ENCODE data around the gene NUDT3. TPM values are rescaled to one million over a fixed set of nuclear protein-coding genes. Genes with fewer than 3 reads are reported as not detected.

NUDT3 gene
- total and polyA plus RNA-seq, 4 donors, result 3.2 to 20.2 (median 9.5) TPM

GRCh38 chr6:34414999-34415858, 22.8 kb upstream of the NUDT3 start:
- WGBS, result 31% methylated on average over 11 of the region's 11 CpGs
- H3K4me1 ChIP-seq (ENCODE audit: control insufficient read depth in 4 of 4, insufficient read depth in 4 of 4, low read length in 3 of 4), result peaks cover 5 to 30% (median 22%) of the 10 kb centered on the region in 4 donors
- no peak overlapping the region for H3K4me3 ChIP-seq (ENCODE audit: low read depth in 1 of 3, low read length in 3 of 3)
- peaks cover 0 to 28% (median 24%) of the 10 kb centered on the region in 4 donors for H3K36me3 ChIP-seq (ENCODE audit: control insufficient read depth in 4 of 4, insufficient read depth in 3 of 4, low read depth in 1 of 4, low read length in 3 of 4)
- peak; percentile 83 to 89 for TF ChIP-seq JUND (IDR thresholded peaks at IDR 0.05)
- TF ChIP-seq, protein P1, sequence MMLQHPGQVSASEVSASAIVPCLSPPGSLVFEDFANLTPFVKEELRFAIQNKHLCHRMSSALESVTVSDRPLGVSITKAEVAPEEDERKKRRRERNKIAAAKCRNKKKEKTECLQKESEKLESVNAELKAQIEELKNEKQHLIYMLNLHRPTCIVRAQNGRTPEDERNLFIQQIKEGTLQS (IDR thresholded peaks at IDR 0.05), result peak; percentile 76
- peak; percentile 89 for TF ChIP-seq MAX (IDR thresholded peaks at IDR 0.05)
- TF ChIP-seq HNF4G (IDR thresholded peaks at IDR 0.05), result peak; percentile 95
- TF ChIP-seq EGR1 (IDR thresholded peaks at IDR 0.05; ENCODE audit: low read depth in 2 of 2), result peak in 1 of 2 donors; percentile 33
- peak; percentile 97 for TF ChIP-seq RAD21 (IDR thresholded peaks at IDR 0.05)
- peak; percentile 77 for TF ChIP-seq FOXA1 (IDR thresholded peaks at IDR 0.05)
- peak; percentile 87 for TF ChIP-seq REST (IDR thresholded peaks at IDR 0.05)
- no peak for TF ChIP-seq NR2F2 (IDR thresholded peaks at IDR 0.05)
- peak in 1 of 2 donors; percentile 54 for TF ChIP-seq GABPA (IDR thresholded peaks at IDR 0.05 in 1 of 2, conservative IDR thresholded peaks at IDR 0.05 in 1 of 2)
- TF ChIP-seq FOXA2 (IDR thresholded peaks at IDR 0.05), result peak; percentile 50
- no peak for TF ChIP-seq TAF1 (conservative IDR thresholded peaks at IDR 0.05)
- peak; percentile 82 to 87 for TF ChIP-seq RXRA (IDR thresholded peaks at IDR 0.05)
- TF ChIP-seq HNF4A (conservative IDR thresholded peaks at IDR 0.05), result peak; percentile 95 to 96
- TF ChIP-seq CTCF (IDR thresholded peaks at IDR 0.05; ENCODE audit: low read depth, low read length, missing input control), result peak; percentile 85
- peak; percentile 84 for TF ChIP-seq YY1 (IDR thresholded peaks at IDR 0.05)
- peak; percentile 70 for TF ChIP-seq ZBTB33 (IDR thresholded peaks at IDR 0.05)
- peak; percentile 93 for TF ChIP-seq SP1 (IDR thresholded peaks at IDR 0.05)
- H3K27ac ChIP-seq (ENCODE audit: low read depth in 1 of 2, low read length in 2 of 2), result peak overlapping the region; percentile 83 to 95
- H3K9ac ChIP-seq (ENCODE audit: low read depth in 1 of 2, low read length in 2 of 2), result peak overlapping the region; percentile 23 to 84
- DNase-seq (ENCODE audit: low spot score), result peak; percentile 41
- H3K27me3 ChIP-seq (ENCODE audit: control insufficient read depth in 4 of 4, insufficient read depth in 4 of 4, low read length in 3 of 4), result no peaks in the 10 kb centered on the region
- H3K9me3 ChIP-seq (ENCODE audit: control insufficient read depth in 4 of 4, low read length in 3 of 4), result no peaks in the 10 kb centered on the region
